Sigmoid colon (tissue), 7 donors: ENCODE results near the gene LRRC75B. TPM values are rescaled to one million over a fixed set of nuclear protein-coding genes. Genes with fewer than 3 reads are reported as not detected.

Experiments used
- DNase-seq: peaks from one replicate; pipeline ENCODE4 v3.0.0-alpha.2; 2019
- H3K27ac ChIP-seq, 4 donors: fragments of 200-600 bp; sonication (generic); one replicate each; pipeline ENCODE4 v1.5.1; 2016 to 2019; ENCODE audit warnings: mild to moderate bottlenecking in 1 of 4
- H3K27me3 ChIP-seq, 3 donors: fragments of 200-600 bp; sonication (generic); one replicate each; pipeline ENCODE4 v1.5.1; 2019; ENCODE audit warnings: mild to moderate bottlenecking in 1 of 3
- H3K36me3 ChIP-seq, 4 donors: fragments of 200-600 bp; sonication (generic); one replicate each; pipeline ENCODE4 v1.5.1; 2016 to 2019
- H3K4me1 ChIP-seq, 4 donors: fragments of 200-600 bp; sonication (generic); one replicate each; pipeline ENCODE4 v1.5.1; 2017 to 2019
- H3K4me3 ChIP-seq, 4 donors: fragments of 200-600 bp; sonication (generic); one replicate each; pipeline ENCODE4 v1.5.1; 2017 to 2019; ENCODE audit warnings: mild to moderate bottlenecking in 2 of 4, moderate library complexity in 1 of 4
- H3K9me3 ChIP-seq, 4 donors: fragments of 200-600 bp in 3 of 4; sonication (generic) in 3 of 4; one replicate each; pipeline versions ENCODE4 v1.5.1 to v1.6.1; 2013 to 2019
- CTCF ChIP-seq, 4 experiments: fragments of 450-650 bp in 3 of 4; fragments of 200-600 bp in 1 of 4; IDR thresholded peaks; one replicate each; pipeline ENCODE4 v1.5.1; 2016 to 2019; ENCODE audit warnings: antibody characterized with exemption in 4 of 4, mild to moderate bottlenecking in 3 of 4, moderate library complexity in 2 of 4
- EP300 ChIP-seq, 4 donors: sonication (generic); formaldehyde crosslinking; IDR thresholded peaks; one replicate each; pipeline ENCODE4 v1.6.1; 2017; ENCODE audit warnings: antibody characterized with exemption in 4 of 4
- POLR2A ChIP-seq, 2 donors: fragments of 450-650 bp; IDR thresholded peaks; one replicate each; pipeline ENCODE4 v1.6.1; 2016; ENCODE audit warnings: antibody characterized with exemption in 2 of 2, mild to moderate bottlenecking in 2 of 2, moderate library complexity in 2 of 2
- POLR2AphosphoS5 ChIP-seq, 4 donors: sonication (generic); formaldehyde crosslinking; IDR thresholded peaks; one replicate each; pipeline ENCODE4 v1.6.1; 2017; ENCODE audit warnings: antibody characterized with exemption in 4 of 4
- WGBS, 2 donors: extraction: QIAGEN DNeasy Blood & Tissue Kit; methylation state at CpG; one replicate each; pipeline ENCODE4 v1.1.7; 2013; 5-methylcytosine and 5-hydroxymethylcytosine counted together
- intact Hi-C: fragments of 100-400 bp; cut with DNase I; formaldehyde crosslinking; loops from one replicate; pipeline ENCODE4 v1.15.1; 2023
- polyA plus RNA-seq, 3 donors: library from polyadenylated mRNA; stranded (reverse); fragments of 200-250 nt; gene quantifications; one replicate each; pipeline ENCODE4 v1.2.3, GENCODE V29; 2013
- total RNA-seq, 4 donors: library from RNA; depleted of rRNA; stranded (reverse); fragments of >200 nt; gene quantifications; one replicate each; pipeline ENCODE4 v1.1.0, GENCODE V29; 2016
- donor health status: healthy with polysubstance abuse.
- donor health status: Bipolar disorder and iron deficiency.
- donor health status: healthy.

The LRRC75B gene
- total and polyA plus RNA-seq, 7 donors: 2.5 to 18.6 (median 13.3) TPM

- Histone ChIP-seq H3K27ac (no peak overlapping the region), H3K36me3 (peaks cover 7 to 58% (median 26%) of the 10 kb centered on the region in 4 donors), H3K9me3 (no peaks in the 10 kb centered on the region), H3K27me3 (no peaks in the 10 kb centered on the region), H3K4me3 (no peak overlapping the region), H3K4me1 (peaks cover 0 to 36% (median 24%) of the 10 kb centered on the region in 4 donors)
- 81 to 85% methylated on average over 8 of the region's 8 CpGs for WGBS, 2 donors
- TF ChIP-seq POLR2A (IDR thresholded peaks at IDR 0.05): no peak
- intact Hi-C loops: no loop called here
- DNase-seq: no peak
Measured at GRCh38 chr22:24566899-24567511, 25.9 kb downstream of the LRRC75B start.

- Histone ChIP-seq H3K36me3 (peaks cover 6 to 52% (median 15%) of the 10 kb centered on the region in 4 donors), H3K9me3 (no peaks in the 10 kb centered on the region), H3K27ac (peak overlapping the region in 1 of 4 donors; percentile 64), H3K4me1 (peaks cover 0 to 36% (median 24%) of the 10 kb centered on the region in 4 donors), H3K4me3 (no peak overlapping the region), H3K27me3 (no peaks in the 10 kb centered on the region)
- TF ChIP-seq POLR2AphosphoS5 (IDR thresholded peaks at IDR 0.05): no peak
- no peak for TF ChIP-seq POLR2A (IDR thresholded peaks at IDR 0.05)
- TF ChIP-seq EP300 (IDR thresholded peaks at IDR 0.05): no peak
- no peak for TF ChIP-seq CTCF (IDR thresholded peaks at IDR 0.05)
- WGBS, 2 donors: 90% methylated on average over 2 of the region's 2 CpGs
- intact Hi-C loops: no loop called here
- no peak for DNase-seq
Measured at GRCh38 chr22:24565077-24565476, 27.8 kb downstream of the LRRC75B start.

GRCh38 chr22:24564376-24565058, 28.4 kb downstream of the LRRC75B start:
- no peak for TF ChIP-seq CTCF (IDR thresholded peaks at IDR 0.05)
- TF ChIP-seq POLR2A (IDR thresholded peaks at IDR 0.05): no peak
- Histone ChIP-seq H3K4me3 (no peak overlapping the region), H3K9me3 (no peaks in the 10 kb centered on the region), H3K27me3 (no peaks in the 10 kb centered on the region), H3K36me3 (peaks cover 6 to 52% (median 11%) of the 10 kb centered on the region in 4 donors), H3K27ac (peak overlapping the region in 1 of 4 donors; percentile 64), H3K4me1 (peaks cover 0 to 38% (median 24%) of the 10 kb centered on the region in 4 donors)
- WGBS, 2 donors: 79 to 90% methylated on average over 2 of the region's 2 CpGs
- DNase-seq: no peak
- intact Hi-C loops: no loop called here

- Histone ChIP-seq H3K36me3 (peaks cover 0 to 52% (median 5%) of the 10 kb centered on the region in 4 donors), H3K27me3 (no peaks in the 10 kb centered on the region), H3K4me1 (peaks cover 0 to 47% (median 24%) of the 10 kb centered on the region in 4 donors), H3K4me3 (no peak overlapping the region), H3K27ac (no peak overlapping the region), H3K9me3 (no peaks in the 10 kb centered on the region)
- WGBS, 2 donors: 90 to 93% methylated on average over 2 of the region's 2 CpGs
- intact Hi-C loops: no loop called here
- DNase-seq: no peak
- TF ChIP-seq EP300 (IDR thresholded peaks at IDR 0.05) (no peak), POLR2A (IDR thresholded peaks at IDR 0.05) (no peak), CTCF (IDR thresholded peaks at IDR 0.05) (no peak), POLR2AphosphoS5 (IDR thresholded peaks at IDR 0.05) (no peak)
Measured at GRCh38 chr22:24563246-24563645, 29.6 kb downstream of the LRRC75B start.

- Histone ChIP-seq H3K9me3 (no peaks in the 10 kb centered on the region), H3K27ac (no peak overlapping the region), H3K4me3 (no peak overlapping the region), H3K27me3 (no peaks in the 10 kb centered on the region), H3K36me3 (peaks cover 0 to 47% (median 12%) of the 10 kb centered on the region in 4 donors), H3K4me1 (peaks cover 0 to 39% (median 27%) of the 10 kb centered on the region in 4 donors)
- 74 to 81% methylated on average over 4 of the region's 4 CpGs for WGBS, 2 donors
- no peak for TF ChIP-seq EP300 (IDR thresholded peaks at IDR 0.05)
- no peak for TF ChIP-seq CTCF (IDR thresholded peaks at IDR 0.05)
- no peak for TF ChIP-seq POLR2AphosphoS5 (IDR thresholded peaks at IDR 0.05)
- TF ChIP-seq POLR2A (IDR thresholded peaks at IDR 0.05): no peak
- DNase-seq: no peak
- intact Hi-C loops: no loop called here
Measured at GRCh38 chr22:24559471-24559870, 33.4 kb downstream of the LRRC75B start.
